IPS-18c (cell line): ENCODE data around the gene TNS1.

Source experiments
- H3K4me3 ChIP-seq: 2 replicates; pipeline ENCODE4 v1.7.0; 2013; ENCODE audit warnings: low read depth, mild to moderate bottlenecking, low read length, moderate library complexity; ENCODE audit not compliant: insufficient read depth
- H3K9me3 ChIP-seq: one replicate; pipeline ENCODE4 v1.6.1; 2013; ENCODE audit warnings: mild to moderate bottlenecking, low read length, moderate library complexity; ENCODE audit not compliant: control insufficient read depth, insufficient read depth

Gene TNS1

GRCh38 chr2:217958206-217958883, 44.5 kb downstream of the TNS1 start:
- no peak overlapping the region for H3K4me3 ChIP-seq
- no peaks in the 10 kb centered on the region for H3K9me3 ChIP-seq

- H3K4me3 ChIP-seq: no peak overlapping the region
These were observed 46.0 kb downstream of the TNS1 start for GRCh38 chr2:217956586-217957457.

GRCh38 chr2:217955881-217956493, 46.8 kb downstream of the TNS1 start:
- no peak overlapping the region for H3K4me3 ChIP-seq

More at GRCh38 chr2:217956586-217957457, 46.0 kb downstream of the TNS1 start:
- H3K9me3 ChIP-seq: no peaks in the 10 kb centered on the region

GRCh38 chr2:217954971-217955740, 47.6 kb downstream of the TNS1 start:
- no peaks in the 10 kb centered on the region for H3K9me3 ChIP-seq
- H3K4me3 ChIP-seq: no peak overlapping the region

More at GRCh38 chr2:217955881-217956493, 46.8 kb downstream of the TNS1 start:
- H3K9me3 ChIP-seq: no peaks in the 10 kb centered on the region

GRCh38 chr2:217954469-217954868, 48.3 kb downstream of the TNS1 start:
- H3K4me3 ChIP-seq: no peak overlapping the region

GRCh38 chr2:217954051-217954450, 48.7 kb downstream of the TNS1 start:
- Histone ChIP-seq H3K9me3 (no peaks in the 10 kb centered on the region), H3K4me3 (no peak overlapping the region)

More at GRCh38 chr2:217954469-217954868, 48.3 kb downstream of the TNS1 start:
- no peaks in the 10 kb centered on the region for H3K9me3 ChIP-seq

- Histone ChIP-seq H3K4me3 (no peak overlapping the region), H3K9me3 (no peaks in the 10 kb centered on the region)
These were observed 49.3 kb downstream of the TNS1 start for GRCh38 chr2:217953531-217953932.

- H3K9me3 ChIP-seq: no peaks in the 10 kb centered on the region
- H3K4me3 ChIP-seq: no peak overlapping the region
These were observed 49.7 kb downstream of the TNS1 start for GRCh38 chr2:217953011-217953481.

- no peaks in the 10 kb centered on the region for H3K9me3 ChIP-seq
- H3K4me3 ChIP-seq: no peak overlapping the region; the same call in 1 of the 2 replicates
These were observed 50.4 kb downstream of the TNS1 start for GRCh38 chr2:217952409-217952808.

GRCh38 chr2:217951521-217952247, 51.1 kb downstream of the TNS1 start:
- H3K9me3 ChIP-seq: no peaks in the 10 kb centered on the region

GRCh38 chr2:217951091-217951490, 51.7 kb downstream of the TNS1 start:
- no peak overlapping the region for H3K4me3 ChIP-seq
- no peaks in the 10 kb centered on the region for H3K9me3 ChIP-seq

More at GRCh38 chr2:217951521-217952247, 51.1 kb downstream of the TNS1 start:
- H3K4me3 ChIP-seq: no peak overlapping the region

GRCh38 chr2:217950401-217950871, 52.4 kb downstream of the TNS1 start:
- no peak overlapping the region for H3K4me3 ChIP-seq
- H3K9me3 ChIP-seq: no peaks in the 10 kb centered on the region

- Histone ChIP-seq H3K9me3 (no peaks in the 10 kb centered on the region), H3K4me3 (no peak overlapping the region)
These were observed 53.3 kb downstream of the TNS1 start for GRCh38 chr2:217949447-217949846.

GRCh38 chr2:217948897-217949296, 53.9 kb downstream of the TNS1 start:
- Histone ChIP-seq H3K4me3 (no peak overlapping the region; the same call in 1 of the 2 replicates), H3K9me3 (no peaks in the 10 kb centered on the region)

GRCh38 chr2:217948351-217948791, 54.4 kb downstream of the TNS1 start:
- no peaks in the 10 kb centered on the region for H3K9me3 ChIP-seq
- no peak overlapping the region; the same call in 1 of the 2 replicates for H3K4me3 ChIP-seq
